K562 (cell line): ENCODE measurements around the gene SLC2A8. TPM values are rescaled to one million over a fixed set of nuclear protein-coding genes. Genes with fewer than 3 reads are reported as not detected.

Experiments
- CHD2 ChIP-seq: IDR thresholded peaks from 2 replicates; pipeline ENCODE4 v1.6.1; 2011; ENCODE audit warnings: low read depth, low read length
- FOXJ3 ChIP-seq: sonication (generic); formaldehyde crosslinking; IDR thresholded peaks from 2 replicates; pipeline ENCODE4 v1.4.0; 2020; ENCODE audit warnings: mild to moderate bottlenecking, missing genetic modification reagents
- HCFC1 ChIP-seq: IDR thresholded peaks from 2 replicates; pipeline ENCODE4 v1.6.1; 2012; ENCODE audit warnings: low read depth, low read length, improper control_type of control experiment
- HDAC2 ChIP-seq: fragments of 450-650 bp; IDR thresholded peaks from 2 replicates; pipeline ENCODE4 v1.6.1; 2016; ENCODE audit warnings: mild to moderate bottlenecking
- KDM5B ChIP-seq: fragments of 200-600 bp; sonication (generic); IDR thresholded peaks from 2 replicates; pipeline ENCODE4 v1.6.1; 2012; ENCODE audit warnings: low read depth, mild to moderate bottlenecking, moderate library complexity, low read length, control low read depth, inconsistent platforms; ENCODE audit not compliant: insufficient replicate concordance
- L3MBTL2 ChIP-seq: fragments of 450-650 bp; IDR thresholded peaks from 2 replicates; pipeline ENCODE4 v1.6.1; 2016; ENCODE audit warnings: mild to moderate bottlenecking, moderate library complexity
- PML ChIP-seq: IDR thresholded peaks from 2 replicates; pipeline ENCODE4 v1.6.1; 2012; ENCODE audit warnings: low read length, inconsistent platforms
- SIRT6 ChIP-seq: IDR thresholded peaks from one replicate; pipeline ENCODE4 v1.6.1; 2012; ENCODE audit warnings: low read depth, mild to moderate bottlenecking, control low read depth, inconsistent platforms, low read length, moderate library complexity
- ZNF274 ChIP-seq: IDR thresholded peaks from 2 replicates; pipeline ENCODE4 v1.6.1; 2011; ENCODE audit warnings: low read depth, mild to moderate bottlenecking, low read length, moderate library complexity, borderline replicate concordance
- polyA plus RNA-seq, 8 experiments: library from polyadenylated mRNA; depleted of rRNA in 4 of 8; stranded (reverse) in 5 of 8; unstranded in 3 of 8; fragments of >200 nt; fragmentation: Nextera tagmentation in 2 of 8; fragmentation: Illumina TruSeq in 1 of 8; extraction: Ambion mirVana in 2 of 8; extraction: Trizol in 1 of 8; gene quantifications; 2 replicates each; pipeline versions ENCODE4 v1.2.1 to v1.2.3, GENCODE V29; 2011 to 2014; ENCODE audit warnings: inconsistent platforms in 1 of 8, missing spikeins in 1 of 8
- total RNA-seq, 7 experiments: library from RNA; depleted of rRNA in 6 of 7; stranded (reverse); fragments of >200 nt in 6 of 7; fragmentation: Illumina TruSeq in 2 of 7; extraction: Trizol in 2 of 7; gene quantifications; 2 replicates each; pipeline versions ENCODE4 v1.2.1 to v1.2.3, GENCODE V29; 2011 to 2021; ENCODE audit warnings: low replicate concordance in 1 of 7
- TF ChIP-seq, protein P1 (sequence below), 2 experiments: fragments of 450-650 bp in 1 of 2; sonication (generic) in 1 of 2; formaldehyde crosslinking in 1 of 2; IDR thresholded peaks; 2 replicates each; pipeline versions ENCODE4 v1.7.1 to v1.9.0; 2016 to 2022; ENCODE audit warnings: inconsistent platforms in 1 of 2, mild to moderate bottlenecking in 1 of 2, missing genetic modification reagents in 1 of 2
- TF ChIP-seq, protein P2 (sequence below): conservative IDR thresholded peaks from 2 replicates; pipeline ENCODE4 v1.6.1; 2011; ENCODE audit warnings: low read depth, mild to moderate bottlenecking, low read length; ENCODE audit not compliant: control insufficient read depth
- TF ChIP-seq, protein P3 (sequence below): fragments of 450-650 bp; formaldehyde crosslinking; conservative IDR thresholded peaks from 2 replicates; pipeline ENCODE4 v1.4.0; 2022; ENCODE audit warnings: mild to moderate bottlenecking, missing genetic modification characterization
- TF ChIP-seq, protein P4 (sequence below): fragments of 250-450 bp; sonication (Bioruptor Pico); IDR thresholded peaks from 2 replicates; pipeline ENCODE4 v1.4.0; 2020; ENCODE audit warnings: borderline replicate concordance

Gene SLC2A8
- total and polyA plus RNA-seq, 9 of the 15 experiments (the other 6 are each of a cell fraction or from before 2014, with no cell fraction given): 0.13 to 12.9 (median 5.2) TPM

DNA sequence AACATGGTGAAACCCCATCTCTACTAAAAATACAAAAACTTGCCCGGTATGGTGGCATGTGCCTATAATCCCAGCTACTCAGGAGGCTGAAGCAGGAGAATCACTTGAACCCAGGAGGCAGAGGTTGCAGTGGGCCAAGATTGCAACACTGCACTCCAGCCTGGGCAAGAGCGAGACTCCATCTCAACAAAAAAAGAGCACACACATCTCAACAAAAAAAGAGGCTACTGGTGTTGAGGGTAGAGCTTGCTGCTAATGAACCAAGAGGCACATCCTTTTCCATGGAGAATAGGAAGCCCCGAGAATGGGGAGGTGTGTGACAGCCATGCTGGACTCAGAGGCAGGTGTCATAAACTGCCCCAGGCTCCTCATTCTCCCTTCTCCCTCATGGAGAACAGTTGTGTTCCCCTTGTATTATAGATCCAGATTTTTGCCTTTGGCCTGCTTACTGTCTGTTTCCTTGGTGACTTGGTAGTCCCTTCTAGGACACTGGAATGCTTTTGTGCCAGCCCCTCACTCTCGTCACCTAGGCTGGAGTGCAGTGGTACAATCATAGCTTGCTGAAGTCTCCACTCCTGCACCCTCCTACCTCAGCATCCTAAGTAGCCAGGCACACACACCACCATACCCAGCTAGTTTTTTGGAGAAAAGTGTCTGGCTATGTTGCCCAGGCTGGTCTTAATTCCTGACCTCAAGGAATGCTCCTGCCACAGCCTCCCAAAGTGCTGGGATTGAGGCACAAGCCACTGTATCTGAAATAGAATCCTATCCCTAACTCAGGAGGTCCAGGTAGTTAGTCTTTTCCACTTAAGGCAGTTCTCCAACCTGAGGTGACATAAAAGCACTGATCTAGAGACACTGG is 49.1 kb downstream of the SLC2A8 start (continued):
- TF ChIP-seq, protein P1, sequence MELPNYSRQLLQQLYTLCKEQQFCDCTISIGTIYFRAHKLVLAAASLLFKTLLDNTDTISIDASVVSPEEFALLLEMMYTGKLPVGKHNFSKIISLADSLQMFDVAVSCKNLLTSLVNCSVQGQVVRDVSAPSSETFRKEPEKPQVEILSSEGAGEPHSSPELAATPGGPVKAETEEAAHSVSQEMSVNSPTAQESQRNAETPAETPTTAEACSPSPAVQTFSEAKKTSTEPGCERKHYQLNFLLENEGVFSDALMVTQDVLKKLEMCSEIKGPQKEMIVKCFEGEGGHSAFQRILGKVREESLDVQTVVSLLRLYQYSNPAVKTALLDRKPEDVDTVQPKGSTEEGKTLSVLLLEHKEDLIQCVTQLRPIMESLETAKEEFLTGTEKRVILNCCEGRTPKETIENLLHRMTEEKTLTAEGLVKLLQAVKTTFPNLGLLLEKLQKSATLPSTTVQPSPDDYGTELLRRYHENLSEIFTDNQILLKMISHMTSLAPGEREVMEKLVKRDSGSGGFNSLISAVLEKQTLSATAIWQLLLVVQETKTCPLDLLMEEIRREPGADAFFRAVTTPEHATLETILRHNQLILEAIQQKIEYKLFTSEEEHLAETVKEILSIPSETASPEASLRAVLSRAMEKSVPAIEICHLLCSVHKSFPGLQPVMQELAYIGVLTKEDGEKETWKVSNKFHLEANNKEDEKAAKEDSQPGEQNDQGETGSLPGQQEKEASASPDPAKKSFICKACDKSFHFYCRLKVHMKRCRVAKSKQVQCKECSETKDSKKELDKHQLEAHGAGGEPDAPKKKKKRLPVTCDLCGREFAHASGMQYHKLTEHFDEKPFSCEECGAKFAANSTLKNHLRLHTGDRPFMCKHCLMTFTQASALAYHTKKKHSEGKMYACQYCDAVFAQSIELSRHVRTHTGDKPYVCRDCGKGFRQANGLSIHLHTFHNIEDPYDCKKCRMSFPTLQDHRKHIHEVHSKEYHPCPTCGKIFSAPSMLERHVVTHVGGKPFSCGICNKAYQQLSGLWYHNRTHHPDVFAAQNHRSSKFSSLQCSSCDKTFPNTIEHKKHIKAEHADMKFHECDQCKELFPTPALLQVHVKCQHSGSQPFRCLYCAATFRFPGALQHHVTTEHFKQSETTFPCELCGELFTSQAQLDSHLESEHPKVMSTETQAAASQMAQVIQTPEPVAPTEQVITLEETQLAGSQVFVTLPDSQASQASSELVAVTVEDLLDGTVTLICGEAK (IDR thresholded peaks at IDR 0.05): no peak
- TF ChIP-seq, protein P1 (CRISPR knock-in tag; IDR thresholded peaks at IDR 0.05): no peak
- TF ChIP-seq FOXJ3 (CRISPR knock-in tag) (no peak), L3MBTL2 (no peak), SIRT6 (peak; percentile 26), PML (peak; percentile 65; the same call in 1 of the 2 replicates), KDM5B (peak; percentile 68), HDAC2 (no peak), HCFC1 (no peak), ZNF274 (no peak), CHD2 (peak; percentile 40; the same call in 1 of the 2 replicates)
- TF ChIP-seq, protein P2, sequence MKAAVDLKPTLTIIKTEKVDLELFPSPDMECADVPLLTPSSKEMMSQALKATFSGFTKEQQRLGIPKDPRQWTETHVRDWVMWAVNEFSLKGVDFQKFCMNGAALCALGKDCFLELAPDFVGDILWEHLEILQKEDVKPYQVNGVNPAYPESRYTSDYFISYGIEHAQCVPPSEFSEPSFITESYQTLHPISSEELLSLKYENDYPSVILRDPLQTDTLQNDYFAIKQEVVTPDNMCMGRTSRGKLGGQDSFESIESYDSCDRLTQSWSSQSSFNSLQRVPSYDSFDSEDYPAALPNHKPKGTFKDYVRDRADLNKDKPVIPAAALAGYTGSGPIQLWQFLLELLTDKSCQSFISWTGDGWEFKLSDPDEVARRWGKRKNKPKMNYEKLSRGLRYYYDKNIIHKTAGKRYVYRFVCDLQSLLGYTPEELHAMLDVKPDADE: no peak
- TF ChIP-seq, protein P3, sequence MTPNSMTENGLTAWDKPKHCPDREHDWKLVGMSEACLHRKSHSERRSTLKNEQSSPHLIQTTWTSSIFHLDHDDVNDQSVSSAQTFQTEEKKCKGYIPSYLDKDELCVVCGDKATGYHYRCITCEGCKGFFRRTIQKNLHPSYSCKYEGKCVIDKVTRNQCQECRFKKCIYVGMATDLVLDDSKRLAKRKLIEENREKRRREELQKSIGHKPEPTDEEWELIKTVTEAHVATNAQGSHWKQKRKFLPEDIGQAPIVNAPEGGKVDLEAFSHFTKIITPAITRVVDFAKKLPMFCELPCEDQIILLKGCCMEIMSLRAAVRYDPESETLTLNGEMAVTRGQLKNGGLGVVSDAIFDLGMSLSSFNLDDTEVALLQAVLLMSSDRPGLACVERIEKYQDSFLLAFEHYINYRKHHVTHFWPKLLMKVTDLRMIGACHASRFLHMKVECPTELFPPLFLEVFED (CRISPR knock-in tag): peak; percentile 14; the same call in 1 of the 2 replicates
- TF ChIP-seq, protein P4, sequence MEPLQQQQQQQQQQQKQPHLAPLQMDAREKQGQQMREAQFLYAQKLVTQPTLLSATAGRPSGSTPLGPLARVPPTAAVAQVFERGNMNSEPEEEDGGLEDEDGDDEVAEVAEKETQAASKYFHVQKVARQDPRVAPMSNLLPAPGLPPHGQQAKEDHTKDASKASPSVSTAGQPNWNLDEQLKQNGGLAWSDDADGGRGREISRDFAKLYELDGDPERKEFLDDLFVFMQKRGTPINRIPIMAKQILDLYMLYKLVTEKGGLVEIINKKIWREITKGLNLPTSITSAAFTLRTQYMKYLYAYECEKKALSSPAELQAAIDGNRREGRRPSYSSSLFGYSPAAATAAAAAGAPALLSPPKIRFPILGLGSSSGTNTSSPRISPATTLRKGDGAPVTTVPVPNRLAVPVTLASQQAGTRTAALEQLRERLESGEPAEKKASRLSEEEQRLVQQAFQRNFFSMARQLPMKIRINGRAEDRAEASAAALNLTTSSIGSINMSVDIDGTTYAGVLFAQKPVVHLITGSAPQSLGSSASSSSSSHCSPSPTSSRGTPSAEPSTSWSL (CRISPR knock-in tag): no peak
